Loucy (cell line): ENCODE results near the gene CGB8.

ENCODE experiments used
- H2AFZ ChIP-seq: fragments of 200-600 bp; sonication (generic); 2 replicates; pipeline ENCODE4 v1.6.0; 2016; ENCODE audit warnings: antibody characterized with exemption, mild to moderate bottlenecking, low read length, moderate library complexity
- H3F3A ChIP-seq: fragments of 200-600 bp; 2 replicates; pipeline ENCODE4 v1.6.0; 2016; ENCODE audit warnings: antibody characterized with exemption, low read depth, mild to moderate bottlenecking
- H3K27me3 ChIP-seq: fragments of 200-600 bp; sonication (generic); 2 replicates; pipeline ENCODE4 v1.6.1; 2014; ENCODE audit warnings: low read length, mild to moderate bottlenecking; ENCODE audit not compliant: insufficient read depth, poor library complexity, severe bottlenecking
- H3K36me3 ChIP-seq: fragments of 200-600 bp; sonication (generic); 2 replicates; pipeline ENCODE4 v1.6.1; 2016; ENCODE audit warnings: low read length; ENCODE audit not compliant: insufficient read depth
- H3K4me1 ChIP-seq: fragments of 200-600 bp; sonication (generic); 2 replicates; pipeline ENCODE4 v1.5.1; 2014; ENCODE audit warnings: low read length, mild to moderate bottlenecking; ENCODE audit not compliant: insufficient read depth, poor library complexity, severe bottlenecking
- H3K4me2 ChIP-seq: fragments of 200-600 bp; sonication (generic); 2 replicates; pipeline ENCODE4 v1.6.0; 2014; ENCODE audit warnings: antibody characterized with exemption, low read length, low read depth, mild to moderate bottlenecking; ENCODE audit not compliant: poor library complexity, severe bottlenecking
- H3K4me3 ChIP-seq: fragments of 200-600 bp; sonication (generic); 2 replicates; pipeline ENCODE4 v1.5.1; 2014; ENCODE audit warnings: low read length, mild to moderate bottlenecking, mixed read lengths; ENCODE audit not compliant: poor library complexity, severe bottlenecking
- H3K79me2 ChIP-seq: fragments of 200-600 bp; sonication (generic); 2 replicates; pipeline ENCODE4 v1.6.1; 2014; ENCODE audit warnings: low read length; ENCODE audit not compliant: insufficient read depth
- H3K9ac ChIP-seq: fragments of 200-600 bp; sonication (generic); 2 replicates; pipeline ENCODE4 v1.6.0; 2014; ENCODE audit warnings: mild to moderate bottlenecking, low read depth, low read length, moderate library complexity; ENCODE audit not compliant: poor library complexity, severe bottlenecking
- H3K9me2 ChIP-seq: fragments of 200-600 bp; sonication (generic); replicated peaks from 2 replicates; pipeline ENCODE4 v1.6.1; 2016; ENCODE audit warnings: low read depth, low read length, mixed read lengths
- H3K9me3 ChIP-seq: fragments of 200-600 bp; sonication (generic); 2 replicates; pipeline ENCODE4 v1.6.1; 2014; ENCODE audit warnings: mild to moderate bottlenecking, antibody characterized with exemption, low read length, low read depth; ENCODE audit not compliant: insufficient read depth
- H4K20me1 ChIP-seq: fragments of 200-600 bp; sonication (generic); 2 replicates; pipeline ENCODE4 v1.6.0; 2014; ENCODE audit warnings: antibody characterized with exemption, low read length, mild to moderate bottlenecking; ENCODE audit not compliant: insufficient read depth, poor library complexity, severe bottlenecking
- CTCF ChIP-seq: fragments of 200-600 bp; sonication (generic); conservative IDR thresholded peaks from 2 replicates; pipeline ENCODE4 v1.5.1; 2014; ENCODE audit warnings: mild to moderate bottlenecking, antibody characterized with exemption, low read length
- EZH2phosphoT487 ChIP-seq: fragments of 200-600 bp; IDR thresholded peaks from 2 replicates; pipeline ENCODE4 v1.6.1; 2018; ENCODE audit warnings: antibody characterized with exemption, mild to moderate bottlenecking, moderate library complexity, borderline replicate concordance

The CGB8 gene

GRCh38 chr19:49069026-49069425 is 20.1 kb upstream of the CGB8 start:
- Histone ChIP-seq H3K4me3 (no peak overlapping the region), H4K20me1 (no peaks in the 10 kb centered on the region), H3F3A (no peaks in the 10 kb centered on the region), H3K4me1 (no peaks in the 10 kb centered on the region), H3K27me3 (no peaks in the 10 kb centered on the region), H3K79me2 (no peaks in the 10 kb centered on the region), H2AFZ (no peak overlapping the region), H3K9ac (no peak overlapping the region), H3K4me2 (no peak overlapping the region), H3K9me3 (no peaks in the 10 kb centered on the region), H3K36me3 (no peaks in the 10 kb centered on the region), H3K9me2 (no peaks in the 10 kb centered on the region)
- TF ChIP-seq CTCF (no peak), EZH2phosphoT487 (no peak)

GRCh38 chr19:49067554-49067953 is 18.6 kb upstream of the CGB8 start:
- H3K9ac ChIP-seq = no peak overlapping the region
- H3K9me3 ChIP-seq = no peaks in the 10 kb centered on the region
- H3K4me1 ChIP-seq = no peaks in the 10 kb centered on the region
- H3K9me2 ChIP-seq = no peaks in the 10 kb centered on the region
- H3F3A ChIP-seq = no peaks in the 10 kb centered on the region
- H3K4me3 ChIP-seq = no peak overlapping the region
- H3K27me3 ChIP-seq = no peaks in the 10 kb centered on the region
- no peaks in the 10 kb centered on the region for H3K79me2 ChIP-seq
- H2AFZ ChIP-seq = no peak overlapping the region
- no peaks in the 10 kb centered on the region for H3K36me3 ChIP-seq
- no peaks in the 10 kb centered on the region for H4K20me1 ChIP-seq
- H3K4me2 ChIP-seq = no peak overlapping the region
- TF ChIP-seq CTCF (no peak), EZH2phosphoT487 (no peak)

- Histone ChIP-seq H3K9me2 (no peaks in the 10 kb centered on the region), H3K4me2 (no peak overlapping the region), H3K27me3 (no peaks in the 10 kb centered on the region), H2AFZ (no peak overlapping the region), H4K20me1 (no peaks in the 10 kb centered on the region), H3K9me3 (no peaks in the 10 kb centered on the region), H3K36me3 (no peaks in the 10 kb centered on the region), H3K79me2 (no peaks in the 10 kb centered on the region), H3K4me3 (no peak overlapping the region), H3K9ac (no peak overlapping the region), H3F3A (no peaks in the 10 kb centered on the region), H3K4me1 (no peaks in the 10 kb centered on the region)
- TF ChIP-seq CTCF = no peak
- no peak for TF ChIP-seq EZH2phosphoT487
Measured at GRCh38 chr19:49065905-49066512, 17.1 kb upstream of the CGB8 start.
